Adipose tissue (tissue), 3 donors: ENCODE data around the gene PHF3. TPM values are rescaled to one million over a fixed set of nuclear protein-coding genes. Genes with fewer than 3 reads are reported as not detected.

ENCODE experiments used
- H3K27ac ChIP-seq: one replicate; pipeline ENCODE4 v1.5.1; 2013; ENCODE audit warnings: low read depth, low read length
- WGBS, 3 donors: extraction: QIAGEN DNeasy Blood & Tissue Kit; methylation state at CpG; one replicate each; pipeline ENCODE4 v1.1.7; 2013; 5-methylcytosine and 5-hydroxymethylcytosine counted together
- polyA plus RNA-seq, 3 donors: library from polyadenylated mRNA; stranded (reverse); fragments of 200-250 nt; gene quantifications; one replicate each; pipeline ENCODE4 v1.2.3, GENCODE V29; 2013
- donor health status: healthy with polysubstance abuse.
- donor health status: Bipolar disorder and iron deficiency.
- donor health status: healthy.

The PHF3 gene, protein sequence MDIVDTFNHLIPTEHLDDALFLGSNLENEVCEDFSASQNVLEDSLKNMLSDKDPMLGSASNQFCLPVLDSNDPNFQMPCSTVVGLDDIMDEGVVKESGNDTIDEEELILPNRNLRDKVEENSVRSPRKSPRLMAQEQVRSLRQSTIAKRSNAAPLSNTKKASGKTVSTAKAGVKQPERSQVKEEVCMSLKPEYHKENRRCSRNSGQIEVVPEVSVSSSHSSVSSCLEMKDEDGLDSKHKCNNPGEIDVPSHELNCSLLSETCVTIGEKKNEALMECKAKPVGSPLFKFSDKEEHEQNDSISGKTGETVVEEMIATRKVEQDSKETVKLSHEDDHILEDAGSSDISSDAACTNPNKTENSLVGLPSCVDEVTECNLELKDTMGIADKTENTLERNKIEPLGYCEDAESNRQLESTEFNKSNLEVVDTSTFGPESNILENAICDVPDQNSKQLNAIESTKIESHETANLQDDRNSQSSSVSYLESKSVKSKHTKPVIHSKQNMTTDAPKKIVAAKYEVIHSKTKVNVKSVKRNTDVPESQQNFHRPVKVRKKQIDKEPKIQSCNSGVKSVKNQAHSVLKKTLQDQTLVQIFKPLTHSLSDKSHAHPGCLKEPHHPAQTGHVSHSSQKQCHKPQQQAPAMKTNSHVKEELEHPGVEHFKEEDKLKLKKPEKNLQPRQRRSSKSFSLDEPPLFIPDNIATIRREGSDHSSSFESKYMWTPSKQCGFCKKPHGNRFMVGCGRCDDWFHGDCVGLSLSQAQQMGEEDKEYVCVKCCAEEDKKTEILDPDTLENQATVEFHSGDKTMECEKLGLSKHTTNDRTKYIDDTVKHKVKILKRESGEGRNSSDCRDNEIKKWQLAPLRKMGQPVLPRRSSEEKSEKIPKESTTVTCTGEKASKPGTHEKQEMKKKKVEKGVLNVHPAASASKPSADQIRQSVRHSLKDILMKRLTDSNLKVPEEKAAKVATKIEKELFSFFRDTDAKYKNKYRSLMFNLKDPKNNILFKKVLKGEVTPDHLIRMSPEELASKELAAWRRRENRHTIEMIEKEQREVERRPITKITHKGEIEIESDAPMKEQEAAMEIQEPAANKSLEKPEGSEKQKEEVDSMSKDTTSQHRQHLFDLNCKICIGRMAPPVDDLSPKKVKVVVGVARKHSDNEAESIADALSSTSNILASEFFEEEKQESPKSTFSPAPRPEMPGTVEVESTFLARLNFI (N-terminal part only)
- 10 to 100 TPM in 2 of 3 donors, 1 to 10 TPM in 1; 9.8 to 17.2 (median 11.8) TPM for polyA plus RNA-seq

DNA sequence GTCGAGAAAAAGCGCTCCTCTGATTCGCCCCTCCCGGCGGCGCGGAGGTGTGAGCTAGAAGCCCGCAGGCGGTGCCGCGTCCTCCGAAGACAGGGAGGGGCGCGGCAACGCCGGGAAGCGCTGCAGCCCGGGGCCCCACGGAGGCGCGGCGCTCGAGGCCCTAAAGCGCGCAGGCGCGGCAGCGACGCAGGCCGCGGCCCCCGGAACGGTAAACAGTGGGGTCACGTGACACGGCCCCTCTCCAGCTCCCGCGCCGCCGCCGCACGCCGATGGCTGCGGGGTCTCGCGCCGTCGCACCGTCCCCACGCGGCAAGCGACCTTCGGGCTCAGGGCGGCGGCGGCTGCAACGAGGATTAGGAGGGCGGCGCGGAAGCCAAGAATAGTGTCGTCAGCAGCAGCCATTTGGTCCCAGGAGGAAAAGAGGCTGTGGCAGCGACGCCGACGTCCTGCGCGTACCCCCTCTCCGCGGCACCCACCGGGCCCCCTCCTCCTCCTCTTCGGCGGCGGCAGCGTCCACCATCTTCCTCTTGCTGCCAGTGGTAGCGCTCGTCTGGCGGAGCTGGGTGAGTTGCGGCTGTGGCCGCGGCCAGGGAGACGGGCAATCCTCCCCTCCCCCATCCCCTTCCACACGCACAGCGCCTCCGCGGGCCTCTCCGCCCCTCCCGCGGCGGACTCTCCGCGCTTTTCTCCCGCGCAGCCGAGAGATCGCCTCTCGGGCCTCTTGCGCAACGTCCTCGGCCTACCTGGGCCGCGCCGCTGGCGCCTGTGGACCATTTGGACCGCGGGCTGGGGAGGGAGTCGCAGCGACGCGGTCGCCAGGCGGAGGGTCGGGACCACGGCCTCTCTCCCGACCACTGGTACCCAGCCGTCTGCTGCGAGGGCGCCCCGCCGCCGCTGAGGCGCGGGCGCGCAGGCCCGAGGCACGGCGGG is at the start of gene PHF3:
PHF3 (plus strand) TSS at position 215 of the 930 bp plus-strand sequence. CDS start 10,750 bp downstream, outside the sequence.
- WGBS, 3 donors = 0 to 1% (median 1%) methylated on average over 97 to 126 of the region's 126 CpGs
- H3K27ac ChIP-seq = peak within 1 kb of the TSS; percentile 92

DNA sequence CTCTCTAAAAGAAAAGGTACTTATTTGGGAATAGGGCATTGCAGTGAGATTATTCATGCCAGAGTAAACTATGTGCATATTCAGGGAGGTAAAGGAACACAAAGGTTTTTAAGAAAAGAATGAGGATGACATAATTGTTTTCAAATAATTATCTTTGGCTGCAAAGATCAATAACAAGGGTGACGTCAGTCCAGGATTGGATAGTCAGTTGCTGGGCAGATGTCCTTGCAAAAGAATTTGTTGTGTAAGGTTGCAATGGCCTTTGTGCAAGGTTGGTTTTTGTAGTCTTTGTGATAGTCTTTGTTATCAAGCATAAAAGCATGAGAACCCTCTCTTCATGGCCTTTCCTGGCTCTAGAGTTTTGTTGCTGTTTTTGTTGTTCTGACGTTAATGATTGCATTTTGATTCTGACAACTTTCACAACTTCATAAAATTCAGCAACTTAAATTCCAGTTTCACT is 45.6 kb upstream of the PHF3 start:
- H3K27ac ChIP-seq = no peak overlapping the region
- WGBS, 3 donors = 54 to 73% (median 71%) methylated on average over 2 of the region's 2 CpGs

DNA sequence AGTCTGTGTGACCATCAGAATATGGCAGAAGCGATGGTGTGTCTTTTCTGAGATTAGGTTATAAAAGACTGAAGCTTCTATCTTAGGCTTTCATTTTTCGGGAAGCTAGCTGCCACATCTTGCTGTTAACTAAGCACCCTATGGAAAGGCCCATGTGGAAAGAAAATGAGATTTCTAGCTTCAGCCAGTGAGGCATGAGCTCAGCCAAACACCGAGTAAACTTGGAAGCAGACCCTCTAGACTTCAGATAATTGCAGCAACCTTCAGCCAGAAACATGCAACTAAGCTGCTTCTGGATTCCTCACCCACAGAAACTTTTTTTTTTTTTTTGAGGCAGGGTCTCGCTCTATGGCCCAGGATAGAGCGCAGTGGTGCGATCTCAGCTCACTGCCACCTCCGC is 42.7 kb upstream of the PHF3 start:
- WGBS, 3 donors = 93 to 95% (median 94%) methylated on average over 7 of the region's 7 CpGs
- no peak overlapping the region for H3K27ac ChIP-seq

DNA sequence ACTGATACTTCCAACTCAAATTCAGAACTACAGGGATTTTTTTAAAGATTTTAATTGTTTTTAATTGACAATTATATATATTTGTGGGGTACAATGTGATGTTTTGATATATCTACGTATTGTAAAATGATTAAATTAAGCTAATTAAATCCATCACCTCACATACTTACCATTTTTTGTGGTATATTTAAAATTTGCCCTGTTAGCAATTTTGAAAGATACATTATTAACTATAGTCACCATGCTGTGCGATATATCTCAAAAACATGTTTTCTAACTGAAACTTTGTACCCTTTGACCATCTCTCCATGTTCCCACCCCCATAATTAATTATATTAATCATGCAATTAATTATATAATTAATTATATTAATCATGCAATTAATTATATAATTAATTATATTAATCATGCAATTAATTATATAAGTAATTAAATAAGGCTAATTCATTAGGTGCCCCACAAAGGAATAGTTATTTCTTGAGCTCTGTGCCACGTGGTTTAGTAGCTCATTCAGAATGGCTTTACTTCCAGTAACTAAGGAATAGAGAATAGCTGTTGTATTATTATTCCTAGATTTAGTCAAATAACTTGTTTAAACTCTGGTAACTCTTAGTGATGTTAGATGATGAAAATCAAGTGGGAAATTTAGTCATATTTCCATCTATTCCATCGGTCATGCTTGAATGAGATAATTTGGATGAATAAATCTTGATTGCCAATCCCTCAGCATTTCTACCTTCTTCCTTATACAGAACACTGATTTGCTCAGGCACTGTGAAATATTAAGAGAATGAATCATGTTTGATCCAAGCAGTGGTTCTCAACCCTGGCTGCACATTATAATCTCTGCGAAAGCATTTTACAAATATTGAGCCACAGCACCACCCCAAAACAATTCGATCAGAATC is 38.2 kb upstream of the PHF3 start:
- 43 to 51% (median 51%) methylated on average over 6 of the region's 6 CpGs for WGBS, 3 donors
- H3K27ac ChIP-seq = no peak overlapping the region

DNA sequence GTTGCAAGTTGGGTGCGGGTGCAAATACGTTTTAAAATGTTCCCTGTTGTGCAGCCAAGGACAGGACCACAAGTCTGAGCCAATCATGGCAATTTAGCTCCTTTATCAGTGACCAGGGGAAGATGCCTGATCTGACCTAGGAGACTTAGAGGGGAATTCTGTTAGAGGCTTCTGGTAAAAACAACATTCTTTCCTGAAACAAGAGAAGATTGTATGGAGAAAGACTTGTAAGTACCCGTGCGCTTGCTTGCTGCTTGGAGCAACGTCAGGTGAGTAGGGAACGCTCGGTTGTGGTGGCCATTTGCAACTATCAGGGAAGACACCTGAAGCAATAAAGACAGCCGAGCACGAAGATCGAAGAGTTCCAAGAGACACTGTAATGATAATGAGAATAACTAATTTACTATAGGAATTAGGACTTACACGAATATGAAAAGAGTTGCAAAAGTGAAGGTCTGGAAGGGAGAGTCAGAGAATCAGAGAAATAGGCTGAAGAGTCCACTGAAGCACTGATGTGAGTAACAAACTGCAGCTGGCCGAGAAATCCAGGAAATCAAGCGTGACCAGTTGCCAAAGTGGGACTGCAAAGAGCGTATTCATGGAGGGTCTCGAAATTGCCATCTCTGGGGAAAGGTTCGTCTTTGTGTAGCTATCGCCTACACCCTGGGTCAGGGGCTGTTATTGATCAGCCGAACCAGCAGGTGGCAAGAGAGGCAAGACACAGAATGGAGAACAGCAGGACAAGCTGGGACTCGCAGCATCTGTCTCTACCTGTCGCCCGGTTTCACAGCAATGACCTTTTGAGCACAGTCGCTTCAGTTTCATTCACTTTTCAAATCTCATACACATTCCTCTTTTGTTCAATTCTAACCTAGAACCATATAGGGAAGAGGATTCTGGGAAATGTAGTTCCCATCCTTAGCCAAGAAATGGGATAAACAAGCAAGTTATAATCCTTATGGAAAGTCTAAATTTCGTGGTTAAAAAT is 37.3 kb upstream of the PHF3 start:
- WGBS, 3 donors = 0 to 3% (median 2%) methylated on average over 23 of the region's 23 CpGs
- H3K27ac ChIP-seq = no peak overlapping the region

DNA sequence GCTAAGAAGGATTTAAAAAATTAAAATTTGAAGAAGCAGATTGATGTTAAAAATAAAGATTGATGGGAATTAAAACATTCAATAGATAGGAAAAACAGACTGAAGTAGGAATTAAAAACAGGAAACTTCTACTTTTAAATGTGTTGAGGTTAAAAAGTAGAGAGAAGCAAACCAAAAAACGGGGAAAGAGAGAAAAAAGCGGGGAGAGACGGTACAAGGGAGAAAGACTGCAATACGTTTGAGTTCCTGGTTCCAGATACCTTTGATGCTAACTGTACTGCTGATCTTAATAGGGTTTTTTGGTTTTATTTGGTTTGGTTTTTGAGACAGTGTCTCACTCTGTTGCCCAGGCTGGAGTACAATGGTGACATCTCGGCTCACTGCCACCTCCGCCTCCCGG is 36.4 kb upstream of the PHF3 start:
- no peak overlapping the region for H3K27ac ChIP-seq
- WGBS, 3 donors = 86 to 89% (median 88%) methylated on average over 7 of the region's 7 CpGs

DNA sequence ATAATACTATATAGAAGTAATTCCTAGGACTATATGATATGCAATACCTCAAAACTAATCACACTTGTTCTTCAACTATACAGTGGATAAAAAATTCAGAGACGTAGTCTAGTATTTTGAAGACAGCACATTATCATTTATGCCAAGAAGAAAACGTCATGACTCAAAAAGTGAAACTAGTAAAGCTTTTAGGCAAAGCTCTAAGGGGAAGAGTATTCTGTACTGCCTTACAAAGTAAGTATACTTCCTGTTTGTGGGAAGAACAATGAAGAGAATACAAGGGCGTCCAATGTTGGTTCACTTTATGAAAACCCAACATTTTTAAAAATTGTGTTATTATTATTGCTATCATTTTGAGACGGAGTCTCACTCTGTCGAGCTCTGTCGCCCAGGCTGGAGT is 35.5 kb upstream of the PHF3 start:
- WGBS, 3 donors = 72 to 85% (median 72%) methylated on average over 6 of the region's 6 CpGs
- no peak overlapping the region for H3K27ac ChIP-seq

DNA sequence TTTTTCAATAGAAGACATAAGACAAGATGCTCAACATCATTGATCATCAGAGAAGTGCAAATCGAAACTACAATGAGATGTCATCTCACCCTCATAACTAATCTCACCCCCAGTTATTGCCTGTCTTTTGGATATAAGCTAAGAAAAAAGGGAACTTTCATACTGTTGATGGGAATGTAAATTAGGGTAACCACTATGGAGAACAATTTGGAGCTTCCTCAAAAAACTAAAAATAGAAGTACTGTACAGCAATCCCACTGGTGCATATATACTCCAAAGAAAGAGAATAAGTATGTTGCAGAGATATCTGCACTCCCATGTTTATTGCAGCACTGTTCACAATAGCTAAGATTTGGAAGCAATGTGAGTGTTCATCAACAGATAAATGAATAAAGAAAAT is 26.4 kb upstream of the PHF3 start:
- H3K27ac ChIP-seq = no peak overlapping the region
- WGBS, 3 donors = 90 to 95% (median 92%) methylated on average over 1 of the region's 1 CpG

DNA sequence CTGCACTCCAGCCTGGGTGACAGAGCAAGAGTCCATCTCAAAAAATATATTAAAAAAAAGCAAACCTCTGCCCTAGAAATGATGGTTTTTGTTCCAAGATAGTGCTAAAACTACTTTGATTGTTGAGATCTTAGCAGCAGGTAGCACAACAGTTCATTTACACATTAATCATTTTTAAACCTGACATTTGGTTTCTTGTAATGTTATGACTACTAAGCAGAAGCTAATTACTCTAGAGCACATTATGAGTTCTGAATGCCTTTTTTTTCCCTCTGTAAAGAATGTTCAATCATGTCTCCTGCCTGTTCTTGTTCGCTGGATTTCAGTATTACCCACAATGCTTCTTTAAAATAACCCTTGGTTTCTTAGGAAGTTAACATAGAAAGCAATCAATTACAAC is 24.7 kb upstream of the PHF3 start:
- H3K27ac ChIP-seq = no peak overlapping the region
- 36 to 66% (median 38%) methylated on average over 1 of the region's 1 CpG for WGBS, 3 donors

DNA sequence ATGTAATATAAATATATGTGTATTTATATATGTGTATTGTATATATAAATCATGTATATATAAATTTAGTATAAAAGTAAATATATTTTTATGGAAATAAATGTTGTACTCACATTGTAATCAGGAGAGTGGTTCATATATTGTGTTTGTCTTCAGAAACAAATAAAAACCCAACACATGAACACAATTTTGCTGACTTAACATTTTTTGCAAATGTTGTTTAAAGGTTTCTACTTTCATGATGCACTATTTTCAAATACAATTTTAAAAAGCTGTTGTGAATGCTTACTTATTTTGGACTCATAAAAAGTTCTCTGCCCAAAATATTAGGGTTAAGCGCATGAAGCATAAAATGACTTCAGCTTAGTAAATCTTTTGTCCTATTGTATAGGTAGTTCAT is 24.0 kb upstream of the PHF3 start:
- no peak overlapping the region for H3K27ac ChIP-seq
- WGBS, 3 donors = 96 to 100% (median 98%) methylated on average over 1 of the region's 1 CpG

DNA sequence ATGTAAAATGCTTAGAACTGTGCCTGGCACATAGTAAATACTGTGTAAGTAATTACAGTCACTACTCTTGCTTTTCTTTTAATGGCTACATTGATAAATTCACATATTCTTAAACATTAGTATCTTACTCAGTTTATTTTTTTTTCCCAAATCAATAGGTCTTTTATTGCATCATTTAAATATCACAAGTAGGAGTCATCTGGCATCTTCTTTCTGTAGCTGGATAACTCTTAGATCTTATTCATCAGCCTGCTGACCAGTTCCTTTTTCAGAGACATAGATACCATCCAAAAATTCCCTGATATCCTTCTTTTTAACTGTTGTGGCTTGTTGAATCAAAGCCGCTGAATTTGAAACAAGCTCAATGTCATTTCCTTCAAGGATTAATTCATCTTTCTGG is 20.0 kb upstream of the PHF3 start:
- 94 to 96% (median 95%) methylated on average over 1 of the region's 1 CpG for WGBS, 3 donors
- no peak overlapping the region for H3K27ac ChIP-seq

DNA sequence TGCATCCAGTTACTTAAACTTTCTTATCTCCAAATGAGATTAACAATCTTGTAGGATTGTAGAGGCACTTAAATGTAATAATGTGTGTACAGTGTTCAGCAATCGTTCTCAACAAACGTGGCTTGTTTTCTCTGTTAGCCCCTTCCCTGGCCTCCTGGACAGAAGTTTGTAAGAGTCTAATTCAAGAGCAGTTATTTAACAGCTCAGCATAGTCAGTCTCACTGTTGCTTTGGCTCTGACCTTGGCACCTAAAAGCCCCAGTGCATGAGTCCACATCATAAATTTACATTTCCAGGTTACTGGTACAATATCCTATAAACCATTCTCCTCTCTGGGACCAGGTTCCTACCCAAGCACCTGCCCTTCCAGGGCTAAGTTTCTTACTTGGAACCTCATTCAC is 11.5 kb upstream of the PHF3 start:
- 48 to 79% (median 76%) methylated on average over 2 of the region's 2 CpGs for WGBS, 3 donors

DNA sequence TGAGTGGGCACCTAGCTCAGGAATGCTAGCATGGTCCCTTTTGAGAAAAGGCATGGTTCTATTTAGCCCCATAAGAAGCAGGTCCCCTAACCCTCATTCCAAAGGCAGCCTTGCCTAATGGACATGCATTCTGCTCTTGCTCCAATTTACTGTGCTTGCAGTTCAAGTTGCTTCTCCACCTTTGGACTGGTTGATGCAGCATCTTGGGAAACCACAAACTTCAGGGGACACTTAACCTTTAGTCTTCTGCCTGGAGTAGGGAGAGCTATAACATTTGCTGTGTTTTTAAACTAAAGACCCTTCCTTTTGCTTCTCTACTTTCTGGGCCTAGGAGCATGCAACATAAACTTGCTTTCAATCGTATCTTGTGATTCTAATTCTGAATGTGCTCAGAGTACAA is 5.1 kb upstream of the PHF3 start:
- H3K27ac ChIP-seq = no peak overlapping the region
- 88 to 92% (median 89%) methylated on average over 1 of the region's 1 CpG for WGBS, 3 donors

More for the DNA sequence above, 11.5 kb upstream of the PHF3 start:
- H3K27ac ChIP-seq = no peak overlapping the region

DNA sequence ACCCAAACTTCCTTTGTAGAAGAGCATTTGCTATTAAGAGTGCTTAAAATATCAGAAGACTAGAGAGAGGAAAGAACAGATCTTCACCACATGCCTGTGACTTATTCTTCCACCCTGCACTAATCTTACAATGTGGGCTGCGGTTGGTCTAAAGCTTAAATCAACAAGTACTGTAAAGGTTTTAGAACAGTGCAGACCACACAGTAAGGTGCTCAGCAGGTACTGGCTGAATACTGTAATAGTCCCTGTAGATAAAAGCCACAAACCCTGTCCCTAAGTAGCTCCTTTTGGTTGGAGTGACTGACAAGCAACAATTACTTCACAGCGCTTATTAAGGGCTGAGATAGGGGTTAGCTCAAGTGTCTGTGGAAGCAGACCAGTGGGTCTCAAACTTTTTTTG is 972 bp upstream of the PHF3 start:
- WGBS, 3 donors = 37 to 46% (median 43%) methylated on average over 2 of the region's 2 CpGs

DNA sequence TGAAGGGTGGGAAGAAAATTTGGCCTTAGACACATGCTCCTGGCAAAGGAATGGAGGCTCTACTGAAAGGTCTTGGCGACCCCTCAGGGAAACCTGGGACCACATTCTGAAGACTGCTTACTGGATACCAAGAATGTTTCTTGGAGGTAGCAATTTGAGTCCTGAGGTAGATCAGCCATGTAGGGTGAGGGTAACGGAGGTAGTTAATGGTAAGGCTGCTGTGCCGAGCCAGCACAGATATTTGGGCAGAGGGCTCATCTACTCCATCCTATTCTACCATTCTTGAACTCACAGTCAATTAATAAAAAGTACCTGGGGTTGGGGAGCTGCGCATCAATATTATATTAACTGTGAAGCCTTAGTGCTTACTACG is 401 bp upstream of the PHF3 start:
- peak overlapping the region; percentile 92 for H3K27ac ChIP-seq
- 2 to 6% (median 5%) methylated on average over 5 of the region's 5 CpGs for WGBS, 3 donors

More for the DNA sequence above, 972 bp upstream of the PHF3 start:
- no peak overlapping the region for H3K27ac ChIP-seq
